Psoas muscle (tissue), 8 donors: Measurements from ENCODE around the gene SCAMP5. TPM values are rescaled to one million over a fixed set of nuclear protein-coding genes. Genes with fewer than 3 reads are reported as not detected.

ENCODE experiments used
- ATAC-seq, 4 donors: fragments of 200-7000 bp; cut with Tn5 transposase; one replicate each; pipeline ENCODE4 v1.9.1; 2020; ENCODE audit warnings: moderate library complexity in 3 of 4, mild to moderate bottlenecking in 2 of 4
- DNase-seq, 2 donors: peaks; one replicate each; pipeline ENCODE4 v3.0.0-alpha.2; 2020
- H3K27ac ChIP-seq: fragments of 200-600 bp; one replicate; pipeline ENCODE4 v1.8.0; 2022
- H3K27me3 ChIP-seq, 3 donors: fragments of 200-600 bp in 1 of 3; one replicate each; pipeline versions ENCODE4 v1.6.1 to v1.8.0; 2013 to 2022; ENCODE audit warnings: low read length in 2 of 3, mild to moderate bottlenecking in 2 of 3, moderate library complexity in 1 of 3; ENCODE audit not compliant: insufficient read depth in 3 of 3
- H3K36me3 ChIP-seq, 2 donors: fragments of 200-600 bp in 1 of 2; one replicate each; pipeline versions ENCODE4 v1.6.1 to v1.8.0; 2013 to 2022; ENCODE audit warnings: low read depth in 1 of 2, mild to moderate bottlenecking in 1 of 2, moderate library complexity in 1 of 2; ENCODE audit not compliant: insufficient read depth in 1 of 2
- H3K4me1 ChIP-seq: fragments of 200-600 bp; one replicate; pipeline ENCODE4 v1.8.0; 2022
- H3K4me3 ChIP-seq: fragments of 200-600 bp; one replicate; pipeline ENCODE4 v1.8.0; 2022; ENCODE audit warnings: mild to moderate bottlenecking
- H3K9me3 ChIP-seq: fragments of 200-600 bp; one replicate; pipeline ENCODE4 v1.8.0; 2022
- WGBS, 3 donors: extraction: QIAGEN DNeasy Blood & Tissue Kit; methylation state at CpG; one replicate each; pipeline versions ENCODE4 v1.1.6 to v1.1.7; 2013; 5-methylcytosine and 5-hydroxymethylcytosine counted together
- intact Hi-C, 2 donors: fragments of 100-400 bp; cut with DNase I; formaldehyde crosslinking; loops; one replicate each; pipeline versions ENCODE4 v1.11.0 to v1.14.2; 2022
- polyA plus RNA-seq, 3 donors: library from polyadenylated mRNA; stranded (reverse); fragments of 200-250 nt; gene quantifications; one replicate each; pipeline ENCODE4 v1.2.3, GENCODE V29; 2013
- total RNA-seq, 4 donors: library from RNA; stranded (reverse); fragmentation: NEBNext Ultra II Directional in 2 of 4; extraction: Animal tissue kit (Norgen Biotek cat#: 25700) in 2 of 4; gene quantifications; one replicate each; pipeline versions ENCODE4 v1.2.1 to v1.2.4, GENCODE V29; 2021 to 2023
- TF ChIP-seq, protein P1 (sequence below): fragments of 200-600 bp; IDR thresholded peaks from one replicate; pipeline ENCODE4 v1.8.0; 2022; ENCODE audit warnings: antibody characterized with exemption
- donor health status: healthy with polysubstance abuse.
- donor health status: DM: no; HTN: no; CAD: no; lungs with moderate emphysema.
- donor health status: Bipolar disorder and iron deficiency.
- donor health status: healthy.
- donor health status: DM: yes; HTN: yes; CAD: no.
- donor health status: DM: no; HTN: no; CAD: no.
- donor health status: DM: no; HTN: no; CAD: no.
- donor health status: DM: yes; HTN: yes; CAD: no.

The SCAMP5 gene
- total and polyA plus RNA-seq, 7 donors = 0.03 to 6.3 (median 0.60) TPM; not detected in 1

DNA sequence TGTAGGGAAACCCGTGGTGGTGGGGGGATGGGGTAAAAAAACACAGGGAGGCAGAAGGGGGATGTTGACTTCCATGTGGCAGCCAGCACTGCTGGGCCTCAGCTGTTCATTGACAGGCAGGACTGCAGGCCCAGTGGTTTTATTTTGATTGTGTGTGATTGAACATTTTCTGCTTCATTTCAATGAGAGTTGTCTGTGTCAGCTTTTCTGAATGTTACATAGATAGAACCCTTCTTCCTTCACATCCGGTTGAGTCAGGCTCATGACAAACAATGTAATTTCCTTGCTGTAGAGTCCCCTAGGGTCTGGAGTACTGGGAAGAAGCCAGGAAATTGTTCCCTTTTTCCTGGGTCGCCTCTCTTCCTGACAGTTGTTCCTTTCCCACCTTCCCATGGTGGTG, 30.6 kb upstream of the SCAMP5 start:
- TF ChIP-seq, protein P1, sequence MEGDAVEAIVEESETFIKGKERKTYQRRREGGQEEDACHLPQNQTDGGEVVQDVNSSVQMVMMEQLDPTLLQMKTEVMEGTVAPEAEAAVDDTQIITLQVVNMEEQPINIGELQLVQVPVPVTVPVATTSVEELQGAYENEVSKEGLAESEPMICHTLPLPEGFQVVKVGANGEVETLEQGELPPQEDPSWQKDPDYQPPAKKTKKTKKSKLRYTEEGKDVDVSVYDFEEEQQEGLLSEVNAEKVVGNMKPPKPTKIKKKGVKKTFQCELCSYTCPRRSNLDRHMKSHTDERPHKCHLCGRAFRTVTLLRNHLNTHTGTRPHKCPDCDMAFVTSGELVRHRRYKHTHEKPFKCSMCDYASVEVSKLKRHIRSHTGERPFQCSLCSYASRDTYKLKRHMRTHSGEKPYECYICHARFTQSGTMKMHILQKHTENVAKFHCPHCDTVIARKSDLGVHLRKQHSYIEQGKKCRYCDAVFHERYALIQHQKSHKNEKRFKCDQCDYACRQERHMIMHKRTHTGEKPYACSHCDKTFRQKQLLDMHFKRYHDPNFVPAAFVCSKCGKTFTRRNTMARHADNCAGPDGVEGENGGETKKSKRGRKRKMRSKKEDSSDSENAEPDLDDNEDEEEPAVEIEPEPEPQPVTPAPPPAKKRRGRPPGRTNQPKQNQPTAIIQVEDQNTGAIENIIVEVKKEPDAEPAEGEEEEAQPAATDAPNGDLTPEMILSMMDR = no peak
- H3K9me3 ChIP-seq = no peaks in the 10 kb centered on the region
- WGBS, 3 donors = 15 to 20% (median 17%) methylated on average over 3 of the region's 3 CpGs
- ATAC-seq (no peak), DNase-seq (no peak)
- intact Hi-C loops = no loop called here
- H3K4me1 ChIP-seq = no peaks in the 10 kb centered on the region
- no peak overlapping the region for H3K4me3 ChIP-seq
- H3K27ac ChIP-seq = no peak overlapping the region
- no peaks in the 10 kb centered on the region for H3K36me3 ChIP-seq
- H3K27me3 ChIP-seq = peaks cover 0 to 2% (median 2%) of the 10 kb centered on the region in 3 donors

GRCh38 chr15:74967670-74968069, 27.7 kb upstream of the SCAMP5 start:
- TF ChIP-seq, protein P1 = no peak
- no peaks in the 10 kb centered on the region for H3K9me3 ChIP-seq
- H3K27me3 ChIP-seq = no peaks in the 10 kb centered on the region
- no peaks in the 10 kb centered on the region for H3K4me1 ChIP-seq
- ATAC-seq (no peak), DNase-seq (no peak)
- no peak overlapping the region for H3K27ac ChIP-seq
- no peak overlapping the region for H3K4me3 ChIP-seq
- WGBS, 3 donors = 81 to 96% (median 85%) methylated on average over 5 of the region's 5 CpGs
- intact Hi-C loops = no loop called here
- no peaks in the 10 kb centered on the region for H3K36me3 ChIP-seq

- TF ChIP-seq, protein P1 = no peak
- H3K36me3 ChIP-seq = no peaks in the 10 kb centered on the region
- H3K27me3 ChIP-seq = peaks cover 0 to 13% (median 4%) of the 10 kb centered on the region in 3 donors
- no peaks in the 10 kb centered on the region for H3K9me3 ChIP-seq
- ATAC-seq (no peak), DNase-seq (no peak)
- 64 to 80% (median 67%) methylated on average over 1 of the region's 1 CpG for WGBS, 3 donors
- no peak overlapping the region for H3K27ac ChIP-seq
- H3K4me3 ChIP-seq = no peak overlapping the region
- no peaks in the 10 kb centered on the region for H3K4me1 ChIP-seq
- intact Hi-C loops = no loop called here
These were observed 19.2 kb upstream of the SCAMP5 start for GRCh38 chr15:74976159-74976558.

DNA sequence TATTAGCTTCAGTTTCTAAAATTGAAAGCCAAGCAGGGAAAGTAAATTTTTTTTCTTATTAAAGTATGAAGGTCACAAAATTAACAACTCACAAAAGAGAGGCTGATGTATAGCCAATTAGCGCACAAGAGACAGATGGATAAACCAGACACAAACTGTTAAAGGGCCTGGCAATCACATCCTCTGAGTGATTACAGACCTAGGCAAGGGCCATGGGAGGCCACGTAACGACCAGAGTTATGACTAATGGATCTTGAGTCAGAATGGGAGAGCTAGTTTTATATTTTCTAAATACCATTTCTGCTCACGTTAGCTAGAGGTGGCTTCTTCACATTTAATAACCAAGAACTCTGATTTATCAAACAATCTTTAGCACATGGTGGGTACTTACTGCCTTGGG, 17.8 kb upstream of the SCAMP5 start:
- H3K4me3 ChIP-seq = no peak overlapping the region
- intact Hi-C loops = no loop called here
- peaks cover 0 to 19% (median 4%) of the 10 kb centered on the region in 3 donors for H3K27me3 ChIP-seq
- no peak for ATAC-seq
- H3K4me1 ChIP-seq = no peaks in the 10 kb centered on the region
- TF ChIP-seq, protein P1 = no peak
- 50 to 60% (median 55%) methylated on average over 4 of the region's 4 CpGs for WGBS, 3 donors
- H3K36me3 ChIP-seq = no peaks in the 10 kb centered on the region
- no peak for DNase-seq
- no peak overlapping the region for H3K27ac ChIP-seq
- no peaks in the 10 kb centered on the region for H3K9me3 ChIP-seq

DNA sequence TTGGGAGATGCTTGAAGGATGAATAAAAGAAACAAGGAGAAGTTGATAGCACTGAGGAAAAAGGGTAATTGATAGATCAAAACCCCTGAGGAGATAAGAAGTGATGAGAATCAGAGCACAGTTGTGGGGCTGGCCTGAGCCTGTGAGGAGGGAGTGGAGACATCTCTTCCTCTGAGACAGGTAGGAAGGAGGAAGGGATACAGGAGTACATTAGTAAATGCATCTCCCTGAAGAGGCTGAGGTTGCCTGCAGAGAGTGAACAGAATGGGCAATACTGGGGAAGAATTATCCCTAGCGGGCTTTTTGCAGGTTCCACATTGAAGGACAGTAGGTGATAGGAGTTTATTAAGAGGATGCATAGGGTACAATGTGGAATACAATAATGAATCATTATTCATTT, 17.3 kb upstream of the SCAMP5 start:
- H3K4me1 ChIP-seq = no peaks in the 10 kb centered on the region
- no peaks in the 10 kb centered on the region for H3K9me3 ChIP-seq
- 81 to 95% (median 85%) methylated on average over 1 of the region's 1 CpG for WGBS, 3 donors
- TF ChIP-seq, protein P1 = no peak
- H3K4me3 ChIP-seq = no peak overlapping the region
- no peaks in the 10 kb centered on the region for H3K36me3 ChIP-seq
- ATAC-seq = no peak
- H3K27me3 ChIP-seq = peaks cover 0 to 24% (median 4%) of the 10 kb centered on the region in 3 donors
- intact Hi-C loops = no loop called here
- DNase-seq = no peak
- H3K27ac ChIP-seq = no peak overlapping the region
